Caco-2 (cell line): ENCODE data around the gene PPP1R7. TPM values are rescaled to one million over a fixed set of nuclear protein-coding genes. Genes with fewer than 3 reads are reported as not detected.

Experiments
- BruUV-seq: library from RNA; stranded (reverse); fragments of 400-500 nt; replicated peaks from 2 replicates; lab custom pipeline; 2021; lab: Mats Ljungman, UMichigan
- CTCF ChIA-PET: fragments of 300-600 bp; sonication (Branson Sonifier 250); formaldehyde crosslinking; loops from one replicate; lab custom pipeline; 2022; ENCODE audit warnings: antibody characterized with exemption; lab: Charles Lee
- POLR2A ChIA-PET: fragments of 300-600 bp; sonication (Branson Sonifier 250); formaldehyde crosslinking; loops from one replicate; lab custom pipeline; 2022; ENCODE audit warnings: antibody characterized with exemption; lab: Charles Lee
- DNase-seq, 2 experiments: peaks; one replicate each; pipeline versions ENCODE4 v3.0.0 to v3.0.0-alpha.2; 2020 to 2022
- H3K27me3 ChIP-seq: replicated peaks from 2 replicates; pipeline ENCODE4 v1.6.0; 2011; ENCODE audit warnings: low read length; ENCODE audit not compliant: control insufficient read depth, insufficient read depth
- H3K36me3 ChIP-seq: 2 replicates; pipeline ENCODE4 v1.5.1; 2011; ENCODE audit warnings: low read length; ENCODE audit not compliant: control insufficient read depth, insufficient read depth
- H3K4me1 ChIP-seq: fragments of 250-450 bp; sonication (Bioruptor Pico); 2 replicates; pipeline ENCODE4 v1.5.1; 2020; ENCODE audit warnings: mild to moderate bottlenecking
- H3K4me3 ChIP-seq: 2 replicates; pipeline ENCODE4 v1.5.1; 2011; ENCODE audit warnings: low read depth, mild to moderate bottlenecking, control low read depth, low read length
- H3K9me3 ChIP-seq: fragments of 250-450 bp; sonication (Bioruptor Pico); 2 replicates; pipeline ENCODE4 v1.5.1; 2020; ENCODE audit warnings: mild to moderate bottlenecking, moderate library complexity
- H3K27ac Mint-ChIP-seq: one replicate; pipeline ENCODE4 v1.8.0; 2022; ENCODE audit warnings: mixed read lengths; ENCODE audit not compliant: unreplicated experiment
- H3K27me3 Mint-ChIP-seq: one replicate; pipeline ENCODE4 v1.8.0; 2022; ENCODE audit warnings: mixed read lengths; ENCODE audit not compliant: insufficient read depth, unreplicated experiment
- H3K36me3 Mint-ChIP-seq: one replicate; pipeline ENCODE4 v1.8.0; 2022; ENCODE audit warnings: mild to moderate bottlenecking, mixed read lengths; ENCODE audit not compliant: insufficient read depth, unreplicated experiment
- H3K4me1 Mint-ChIP-seq: one replicate; pipeline ENCODE4 v1.8.0; 2022; ENCODE audit warnings: low read depth, mixed read lengths; ENCODE audit not compliant: unreplicated experiment
- H3K4me3 Mint-ChIP-seq: one replicate; pipeline ENCODE4 v1.8.0; 2022; ENCODE audit warnings: mild to moderate bottlenecking, moderate library complexity, mixed read lengths; ENCODE audit not compliant: unreplicated experiment
- H3K9me3 Mint-ChIP-seq: one replicate; pipeline ENCODE4 v1.8.0; 2022; ENCODE audit warnings: mixed read lengths; ENCODE audit not compliant: unreplicated experiment
- CTCF ChIP-seq, 2 experiments: fragments of 200-600 bp in 1 of 2; IDR thresholded peaks; 1 replicate in 1 of 2; 2 replicates in 1 of 2; pipeline versions ENCODE4 v1.5.1 to v1.8.0; 2011 to 2022; ENCODE audit warnings: antibody characterized with exemption in 1 of 2, control low read depth in 1 of 2, inconsistent platforms in 1 of 2, low read depth in 1 of 2, low read length in 1 of 2, mild to moderate bottlenecking in 1 of 2, moderate library complexity in 1 of 2; ENCODE audit not compliant: insufficient read depth in 1 of 2, severe bottlenecking in 1 of 2, unreplicated experiment in 1 of 2
- intact Hi-C: fragments of 100-400 bp; cut with micrococcal nuclease; formaldehyde crosslinking; loops from one replicate; pipeline ENCODE4 v1.10.0; 2022; ENCODE audit not compliant: unreplicated experiment
- total RNA-seq: library from RNA; stranded (reverse); gene quantifications from 2 replicates; pipeline ENCODE4 v1.2.3, GENCODE V29; 2022

PPP1R7 gene
- total RNA-seq, 1 experiment from 2014 or later = 32.5 TPM

- H3K4me1 ChIP-seq = no peaks in the 10 kb centered on the region
- H3K27me3 Mint-ChIP-seq = no peaks in the 10 kb centered on the region
- H3K36me3 ChIP-seq = no peaks in the 10 kb centered on the region
- peaks cover 10% of the 10 kb centered on the region for H3K36me3 Mint-ChIP-seq
- CTCF ChIA-PET = no interaction called here
- no peak for DNase-seq
- intact Hi-C loops = no loop called here
- no peaks in the 10 kb centered on the region for H3K4me1 Mint-ChIP-seq
- no peaks in the 10 kb centered on the region for H3K27me3 ChIP-seq
- TF ChIP-seq CTCF (IDR thresholded peaks at IDR 0.05; ENCODE audit: insufficient read depth in 1 of 2, low read depth in 1 of 2, low read length in 1 of 2, severe bottlenecking in 1 of 2, unreplicated experiment in 1 of 2) = no peak
- H3K4me3 Mint-ChIP-seq = no peak overlapping the region
- H3K9me3 ChIP-seq = no peaks in the 10 kb centered on the region
- POLR2A ChIA-PET = no interaction called here
- no TSS peak for BruUV-seq
- H3K4me3 ChIP-seq = no peak overlapping the region
- no peaks in the 10 kb centered on the region for H3K9me3 Mint-ChIP-seq
- no peak overlapping the region for H3K27ac Mint-ChIP-seq
These were observed 31.3 kb upstream of the PPP1R7 start for GRCh38 chr2:241118737-241119505.

GRCh38 chr2:241120440-241120839 lies 29.8 kb upstream of the PPP1R7 start:
- BruUV-seq = no TSS peak
- Mint-ChIP-seq H3K4me3 (no peak overlapping the region), H3K36me3 (peaks cover 10% of the 10 kb centered on the region), H3K27ac (no peak overlapping the region), H3K4me1 (no peaks in the 10 kb centered on the region), H3K9me3 (no peaks in the 10 kb centered on the region), H3K27me3 (no peaks in the 10 kb centered on the region)
- H3K9me3 ChIP-seq = no peaks in the 10 kb centered on the region
- no peak for TF ChIP-seq CTCF (IDR thresholded peaks at IDR 0.05; ENCODE audit: insufficient read depth in 1 of 2, low read depth in 1 of 2, low read length in 1 of 2, severe bottlenecking in 1 of 2, unreplicated experiment in 1 of 2)
- H3K4me1 ChIP-seq = no peaks in the 10 kb centered on the region
- ChIA-PET POLR2A (no interaction called here), CTCF (no interaction called here)
- H3K4me3 ChIP-seq = no peak overlapping the region
- H3K36me3 ChIP-seq = no peaks in the 10 kb centered on the region
- DNase-seq = no peak
- no peaks in the 10 kb centered on the region for H3K27me3 ChIP-seq
- intact Hi-C loops = no loop called here

GRCh38 chr2:241121008-241121407 lies 29.3 kb upstream of the PPP1R7 start:
- no TSS peak for BruUV-seq
- Mint-ChIP-seq H3K4me1 (no peaks in the 10 kb centered on the region), H3K27ac (no peak overlapping the region), H3K27me3 (no peaks in the 10 kb centered on the region), H3K4me3 (no peak overlapping the region), H3K36me3 (peaks cover 10% of the 10 kb centered on the region), H3K9me3 (no peaks in the 10 kb centered on the region)
- CTCF ChIA-PET = no interaction called here
- Histone ChIP-seq H3K9me3 (no peaks in the 10 kb centered on the region), H3K36me3 (no peaks in the 10 kb centered on the region), H3K27me3 (no peaks in the 10 kb centered on the region), H3K4me1 (no peaks in the 10 kb centered on the region), H3K4me3 (no peak overlapping the region)
- DNase-seq = no peak
- no peak for TF ChIP-seq CTCF (IDR thresholded peaks at IDR 0.05; ENCODE audit: insufficient read depth in 1 of 2, low read depth in 1 of 2, low read length in 1 of 2, severe bottlenecking in 1 of 2, unreplicated experiment in 1 of 2)
- intact Hi-C loops = no loop called here
- POLR2A ChIA-PET = no interaction called here
